ENCODE data around the gene AMMECR1.

The AMMECR1 gene

GRCh38 chrX:110311437-110312230 is 6.3 kb downstream of the AMMECR1 start:
- no peak for DNase-seq (ENCODE audit: extremely low read depth in 1 of 2, low read depth in 1 of 2)

DNA sequence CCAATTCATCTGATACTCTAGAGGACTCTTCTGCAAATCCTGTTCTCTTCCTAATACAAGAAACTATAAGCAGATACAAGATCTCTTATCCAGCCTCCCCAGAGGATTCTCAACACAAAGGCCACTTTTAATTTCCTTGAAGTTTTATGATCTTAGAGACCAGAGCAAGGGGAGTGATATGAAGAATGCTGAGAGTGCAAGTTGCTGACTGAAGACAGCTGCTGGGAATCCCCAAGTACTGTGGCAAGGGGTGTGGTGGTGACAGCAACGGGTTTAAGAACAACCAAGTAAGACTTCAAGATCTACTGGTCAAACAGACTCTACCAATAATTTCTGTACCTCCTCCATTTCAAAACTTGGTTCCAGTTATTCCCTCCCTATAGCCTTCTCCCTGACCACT is 7.0 kb downstream of the AMMECR1 start:
- no peak for DNase-seq (ENCODE audit: extremely low read depth in 1 of 2, low read depth in 1 of 2)

DNA sequence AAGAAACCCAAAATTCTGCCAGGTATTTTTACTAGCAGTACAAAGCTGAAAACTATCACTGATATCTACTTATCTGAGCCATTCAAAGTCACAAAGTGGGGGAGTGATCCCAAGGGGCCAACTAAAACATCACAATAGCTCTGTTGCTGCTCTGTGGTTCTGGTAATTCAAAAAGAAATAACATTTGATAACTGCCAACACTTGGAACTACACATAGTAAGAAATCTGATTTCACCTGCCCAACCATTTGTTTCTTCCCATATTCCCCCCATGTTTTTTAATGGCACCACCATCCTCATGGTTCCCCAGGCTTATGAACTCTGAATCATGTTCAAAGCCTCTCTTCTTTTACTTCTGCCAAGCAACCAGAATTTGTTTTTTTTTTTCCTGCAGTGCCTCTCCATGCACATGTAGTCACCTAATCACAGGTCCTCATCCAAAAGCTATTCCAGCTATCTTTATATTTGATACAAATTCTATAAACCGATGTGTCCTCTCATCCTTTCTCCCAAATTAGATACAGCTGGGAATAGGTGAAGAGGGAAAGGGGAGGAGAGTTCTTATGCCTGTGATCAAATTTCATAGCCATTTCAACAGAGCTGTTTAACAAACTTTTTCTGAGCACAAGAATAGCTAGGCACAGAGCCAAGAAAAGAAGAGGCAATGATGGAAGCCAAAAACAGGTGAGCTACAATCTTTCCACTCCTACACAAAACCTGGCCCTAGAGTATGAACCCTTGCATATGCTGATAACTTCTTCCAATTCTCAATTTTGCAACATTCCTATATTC is 7.7 kb downstream of the AMMECR1 start:
- no peak for DNase-seq (ENCODE audit: extremely low read depth in 1 of 2, low read depth in 1 of 2)

- no peak for DNase-seq (ENCODE audit: extremely low read depth in 1 of 2, low read depth in 1 of 2)
Observed at GRCh38 chrX:110308220-110308619, 9.7 kb downstream of the AMMECR1 start.

DNA sequence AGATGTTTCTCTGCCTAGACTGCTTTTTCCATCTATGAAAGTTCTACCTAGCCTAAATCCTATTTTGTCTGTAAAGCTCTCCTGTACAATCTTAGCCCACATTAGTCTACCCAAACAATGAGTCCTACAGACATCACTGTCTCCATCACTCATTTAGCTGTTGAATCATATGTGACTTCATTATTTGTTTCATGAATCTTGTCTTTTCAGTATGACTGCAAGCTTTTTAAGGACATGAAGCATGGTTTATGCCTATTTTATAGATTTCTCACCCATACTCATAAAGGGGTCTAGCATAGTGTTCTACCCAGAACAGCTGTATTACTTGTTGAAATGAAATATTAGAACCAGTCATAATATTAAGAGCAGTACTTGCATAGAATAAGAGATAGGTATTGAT is 13.0 kb downstream of the AMMECR1 start:
- no peak for DNase-seq (ENCODE audit: extremely low read depth in 1 of 2, low read depth in 1 of 2)

DNA sequence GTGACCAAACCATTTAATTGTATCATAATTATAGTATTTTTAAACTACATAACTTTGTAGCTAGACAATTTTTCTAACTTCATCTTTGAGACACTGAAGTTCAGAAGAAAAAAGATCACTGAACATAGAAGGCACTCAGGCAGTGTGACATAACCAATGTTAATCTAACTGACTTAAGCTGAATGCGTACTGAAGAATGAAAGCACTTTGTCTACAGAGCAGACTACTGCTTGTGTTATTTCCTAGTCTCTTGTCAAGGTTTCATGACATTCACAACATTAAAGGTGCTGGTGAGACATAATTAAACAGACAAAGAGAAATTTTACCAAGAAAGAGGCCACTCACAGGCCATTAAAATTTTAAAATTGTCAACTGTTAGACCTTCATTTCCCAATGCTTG is 13.5 kb downstream of the AMMECR1 start:
- DNase-seq (ENCODE audit: extremely low read depth in 1 of 2, low read depth in 1 of 2) = no peak

DNA sequence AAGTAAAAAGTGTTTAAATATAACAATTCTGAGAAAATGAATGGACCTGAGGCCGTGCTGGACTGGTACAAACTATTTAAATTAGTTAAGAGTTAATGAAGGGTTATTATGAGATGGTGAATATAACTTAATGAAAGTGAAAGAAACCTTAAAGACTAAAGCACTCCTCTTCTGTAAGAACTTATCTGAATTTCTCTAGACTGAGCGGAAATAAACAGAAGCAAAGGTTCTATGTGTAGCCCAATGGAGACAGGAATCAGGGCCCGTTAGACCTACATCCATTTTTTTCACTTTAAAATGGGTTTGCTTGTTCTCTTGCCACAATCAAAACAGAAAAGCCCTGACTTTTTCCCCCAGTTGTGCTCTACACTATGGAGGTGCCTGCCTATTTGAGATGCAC is 14.9 kb downstream of the AMMECR1 start:
- DNase-seq (ENCODE audit: extremely low read depth in 1 of 2, low read depth in 1 of 2) = no peak

DNA sequence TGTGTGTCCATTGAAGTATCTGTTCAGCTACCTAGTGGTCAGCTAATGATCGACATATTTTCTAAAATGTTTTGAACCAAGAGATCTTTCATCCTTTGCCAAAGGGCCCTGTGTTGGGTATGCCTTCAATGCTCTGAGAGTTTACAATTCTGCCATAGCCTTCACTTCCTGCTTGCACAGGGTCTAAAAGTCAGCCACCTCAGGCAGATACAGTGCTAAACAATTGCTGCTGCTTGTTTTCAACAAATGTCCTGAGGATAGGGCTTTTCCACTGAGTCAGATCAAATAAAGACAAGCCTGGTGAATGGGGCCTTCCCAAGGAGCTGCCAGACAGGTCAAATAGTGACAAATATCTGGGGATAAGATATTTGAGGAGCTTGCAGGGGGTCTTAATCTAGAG is 16.7 kb downstream of the AMMECR1 start:
- DNase-seq (ENCODE audit: extremely low read depth in 1 of 2, low read depth in 1 of 2) = no peak

- no peak for DNase-seq (ENCODE audit: extremely low read depth in 1 of 2, low read depth in 1 of 2)
Observed at GRCh38 chrX:110294087-110294486, 23.8 kb downstream of the AMMECR1 start.

- DNase-seq (ENCODE audit: extremely low read depth in 1 of 2, low read depth in 1 of 2) = no peak
Observed at GRCh38 chrX:110293658-110294057, 24.2 kb downstream of the AMMECR1 start.

DNA sequence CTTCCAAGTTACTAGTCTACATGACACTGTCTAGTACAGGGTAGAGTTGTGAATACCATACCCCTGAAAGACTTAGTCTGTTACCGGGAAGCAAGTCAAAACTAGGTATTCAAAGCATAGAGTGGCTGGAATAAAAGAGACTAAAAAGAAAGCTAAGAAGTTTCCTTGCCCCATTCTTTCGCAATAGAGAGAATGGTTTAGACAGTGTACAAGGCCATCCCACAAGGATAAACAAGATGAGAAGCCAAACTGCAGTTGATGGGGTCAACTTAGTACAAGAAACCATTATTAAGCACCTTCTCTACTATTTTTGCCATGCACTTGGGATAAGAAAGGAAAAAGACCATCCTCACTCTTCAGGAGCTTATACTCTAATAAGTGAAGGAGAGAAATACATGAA is 30.3 kb downstream of the AMMECR1 start:
- DNase-seq (ENCODE audit: extremely low read depth in 1 of 2, low read depth in 1 of 2) = no peak

GRCh38 chrX:110286106-110286505 is 31.8 kb downstream of the AMMECR1 start:
- DNase-seq (ENCODE audit: extremely low read depth in 1 of 2, low read depth in 1 of 2) = no peak

DNA sequence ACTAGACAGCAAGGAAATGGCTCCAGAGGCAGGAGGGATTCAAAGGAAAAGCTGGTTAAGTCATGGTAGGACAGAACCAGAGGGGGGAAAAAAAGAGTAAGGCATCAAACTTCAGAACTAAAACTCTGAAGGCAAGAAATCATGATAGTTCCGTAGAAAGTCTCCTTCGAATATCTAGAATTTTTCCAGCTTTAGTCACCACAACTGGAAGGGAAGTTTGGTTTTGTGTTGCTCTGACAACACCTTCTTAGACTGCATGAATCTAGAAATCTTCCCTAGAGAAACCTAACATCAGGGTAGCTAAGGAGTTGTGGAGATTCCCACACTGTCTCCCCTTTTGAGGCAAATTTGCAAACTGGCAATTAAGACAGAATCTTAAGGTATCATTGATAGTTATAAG is 33.7 kb downstream of the AMMECR1 start:
- DNase-seq (ENCODE audit: extremely low read depth in 1 of 2, low read depth in 1 of 2) = no peak

DNA sequence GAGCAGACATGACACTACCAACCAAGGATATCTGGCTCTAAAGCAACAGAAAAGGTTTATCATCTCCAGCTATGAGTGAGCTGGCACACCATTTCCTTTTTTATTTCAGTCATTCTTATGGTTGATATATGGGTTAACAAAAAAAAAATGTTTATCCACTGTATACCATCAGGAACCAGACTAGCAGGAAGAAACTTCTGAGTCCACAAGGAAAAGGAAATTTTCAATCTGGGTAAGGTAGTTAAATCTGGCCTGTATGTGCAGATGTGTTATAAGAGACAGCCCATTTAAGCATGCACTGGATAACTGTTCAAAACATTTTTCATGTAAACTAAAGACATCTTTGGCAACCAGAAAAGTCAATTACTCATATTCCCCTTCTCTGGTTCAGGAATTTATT is 35.0 kb downstream of the AMMECR1 start:
- no peak for DNase-seq (ENCODE audit: extremely low read depth in 1 of 2, low read depth in 1 of 2)

GRCh38 chrX:110281377-110281776 is 36.5 kb downstream of the AMMECR1 start:
- no peak for DNase-seq (ENCODE audit: extremely low read depth in 1 of 2, low read depth in 1 of 2)

GRCh38 chrX:110280954-110281353 is 36.9 kb downstream of the AMMECR1 start:
- DNase-seq (ENCODE audit: extremely low read depth in 1 of 2, low read depth in 1 of 2) = no peak

DNA sequence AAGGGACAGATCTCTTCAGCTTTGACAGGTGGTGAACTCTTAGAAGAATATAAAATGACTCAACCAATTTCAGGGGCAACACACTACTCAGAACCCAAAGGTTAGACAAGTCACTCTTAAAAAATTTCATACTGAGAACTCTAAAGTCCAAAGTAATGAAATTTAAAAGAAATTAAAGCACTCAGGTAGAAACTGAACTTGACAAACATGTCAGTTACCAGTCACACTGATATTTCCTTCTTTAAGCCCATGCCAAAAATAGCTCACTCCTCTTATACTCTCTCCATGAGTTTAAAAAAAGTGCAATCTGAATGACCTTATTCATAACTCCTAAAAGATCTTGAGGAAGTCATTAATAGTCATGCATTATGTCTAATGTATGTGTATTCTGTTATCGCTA is 40.3 kb downstream of the AMMECR1 start:
- no peak for DNase-seq (ENCODE audit: extremely low read depth in 1 of 2, low read depth in 1 of 2)

DNA sequence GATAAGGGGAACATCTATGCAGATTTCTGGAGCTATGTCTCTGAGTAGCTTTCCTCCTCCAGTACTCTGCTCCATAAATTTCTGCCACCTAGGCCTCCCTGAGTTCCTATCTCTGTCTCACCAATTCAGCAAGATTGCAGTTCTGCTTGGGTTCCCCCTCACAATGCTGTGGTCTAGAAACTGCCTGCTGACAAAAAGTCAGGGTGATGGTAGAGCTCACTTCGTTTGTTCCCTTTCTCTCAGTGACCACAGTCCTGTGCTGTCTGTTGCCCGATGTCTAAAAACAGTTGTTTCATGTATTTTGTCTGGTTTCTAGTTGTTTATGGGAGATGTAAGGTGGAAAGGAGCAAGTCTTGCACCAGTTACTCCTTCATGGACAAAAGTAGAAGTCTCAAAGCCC is 41.1 kb downstream of the AMMECR1 start:
- no peak for DNase-seq (ENCODE audit: extremely low read depth in 1 of 2, low read depth in 1 of 2)

- DNase-seq (ENCODE audit: extremely low read depth in 1 of 2, low read depth in 1 of 2) = no peak
Observed at GRCh38 chrX:110268886-110269285, 49.0 kb downstream of the AMMECR1 start.

- no peak for DNase-seq (ENCODE audit: extremely low read depth in 1 of 2, low read depth in 1 of 2)
Observed at GRCh38 chrX:110268395-110268794, 49.5 kb downstream of the AMMECR1 start.

DNA sequence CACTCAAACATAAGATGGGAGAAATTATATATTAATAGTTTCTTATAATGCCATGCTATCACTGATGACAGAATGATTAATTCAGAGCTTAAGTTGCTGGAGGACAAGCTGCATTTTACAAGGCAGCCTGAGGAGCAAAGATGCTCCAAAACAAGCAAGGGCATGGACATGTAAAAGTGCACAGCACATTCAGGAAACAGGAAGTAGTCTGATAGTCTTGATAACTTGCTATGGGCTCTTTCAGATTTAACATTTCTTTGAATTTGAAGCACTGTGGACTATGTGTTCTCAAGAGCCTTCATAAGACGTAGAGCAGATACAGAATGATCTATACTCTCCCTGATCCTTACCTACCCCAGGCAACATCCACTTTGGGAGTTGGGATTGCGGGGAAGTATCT is 50.0 kb downstream of the AMMECR1 start:
- DNase-seq (ENCODE audit: extremely low read depth in 1 of 2, low read depth in 1 of 2) = no peak

DNA sequence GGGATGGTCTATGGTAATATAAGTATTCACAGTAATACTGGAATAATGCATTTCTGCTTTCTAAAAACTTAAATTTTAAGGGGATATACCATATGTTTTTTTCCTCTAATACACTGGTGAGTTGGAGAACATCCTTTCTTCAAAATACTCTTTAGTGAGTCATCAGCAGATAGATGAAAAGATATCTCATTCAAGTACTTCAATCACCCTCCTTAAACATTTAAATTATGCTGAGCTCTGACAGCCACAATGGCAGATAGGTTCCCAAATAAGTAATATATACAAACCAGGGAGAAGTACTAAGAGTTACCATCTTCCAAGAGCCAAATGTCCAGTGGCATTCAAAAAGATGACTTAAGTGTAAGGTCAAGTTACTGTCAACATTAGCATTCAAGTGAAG is 52.2 kb downstream of the AMMECR1 start:
- DNase-seq (ENCODE audit: extremely low read depth in 1 of 2, low read depth in 1 of 2) = no peak

Data from activated CD8-positive, alpha-beta memory T cell treated with anti-CD3 and anti-CD28 coated beads for 1 hour (primary cell).